Epithelial cell of prostate (primary cell): Measurements from ENCODE around the gene FASN.

Source experiments
- DNase-seq: peaks from one replicate; pipeline ENCODE4 v3.0.0-alpha.2; 2011; ENCODE audit warnings: low read depth, low spot score
- H3K27ac ChIP-seq: fragments of 450-650 bp; 2 replicates; pipeline ENCODE4 v1.5.1; 2017; ENCODE audit warnings: mild to moderate bottlenecking

FASN gene

DNA sequence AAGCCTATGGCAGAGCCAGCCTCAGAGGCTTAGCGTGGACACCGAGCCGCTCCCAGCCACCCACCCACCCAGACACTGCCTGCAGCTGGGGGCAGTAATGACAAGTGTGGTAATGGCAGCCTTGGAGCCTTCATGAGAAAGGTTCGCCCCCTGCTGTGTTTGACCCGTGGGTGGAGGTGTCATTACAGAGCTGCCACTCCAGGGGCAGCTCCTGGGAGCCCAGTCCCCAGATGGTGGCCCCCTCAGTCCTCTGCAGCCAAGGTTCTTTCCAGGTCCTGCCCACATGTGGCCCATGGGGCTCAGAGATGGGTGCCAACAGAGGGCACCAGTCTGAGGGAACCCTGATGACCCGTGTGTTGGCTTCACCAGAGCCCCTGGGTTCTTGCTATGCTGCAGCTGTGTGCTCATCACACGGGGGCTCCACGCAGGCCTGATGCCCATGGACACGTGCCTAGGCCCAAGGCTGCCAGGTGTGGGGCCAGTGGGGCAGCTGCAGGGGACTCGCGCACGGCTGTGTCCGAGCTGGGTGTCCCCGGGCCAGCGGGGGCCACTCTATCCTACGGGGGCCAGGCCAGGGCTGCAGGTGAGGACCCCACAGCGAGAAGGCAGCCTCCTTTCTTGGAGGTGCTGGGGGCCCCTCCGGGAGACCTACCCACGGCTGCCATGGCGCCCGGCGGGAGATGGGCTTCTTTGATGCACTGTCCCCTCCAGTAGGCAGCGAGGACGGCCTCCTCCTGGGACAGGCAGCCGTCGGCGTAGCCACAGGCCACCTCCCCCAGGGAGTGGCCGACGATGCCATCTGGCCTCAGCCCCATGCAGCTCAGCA is 8.1 kb downstream of the FASN start:
- DNase-seq: no peak

DNA sequence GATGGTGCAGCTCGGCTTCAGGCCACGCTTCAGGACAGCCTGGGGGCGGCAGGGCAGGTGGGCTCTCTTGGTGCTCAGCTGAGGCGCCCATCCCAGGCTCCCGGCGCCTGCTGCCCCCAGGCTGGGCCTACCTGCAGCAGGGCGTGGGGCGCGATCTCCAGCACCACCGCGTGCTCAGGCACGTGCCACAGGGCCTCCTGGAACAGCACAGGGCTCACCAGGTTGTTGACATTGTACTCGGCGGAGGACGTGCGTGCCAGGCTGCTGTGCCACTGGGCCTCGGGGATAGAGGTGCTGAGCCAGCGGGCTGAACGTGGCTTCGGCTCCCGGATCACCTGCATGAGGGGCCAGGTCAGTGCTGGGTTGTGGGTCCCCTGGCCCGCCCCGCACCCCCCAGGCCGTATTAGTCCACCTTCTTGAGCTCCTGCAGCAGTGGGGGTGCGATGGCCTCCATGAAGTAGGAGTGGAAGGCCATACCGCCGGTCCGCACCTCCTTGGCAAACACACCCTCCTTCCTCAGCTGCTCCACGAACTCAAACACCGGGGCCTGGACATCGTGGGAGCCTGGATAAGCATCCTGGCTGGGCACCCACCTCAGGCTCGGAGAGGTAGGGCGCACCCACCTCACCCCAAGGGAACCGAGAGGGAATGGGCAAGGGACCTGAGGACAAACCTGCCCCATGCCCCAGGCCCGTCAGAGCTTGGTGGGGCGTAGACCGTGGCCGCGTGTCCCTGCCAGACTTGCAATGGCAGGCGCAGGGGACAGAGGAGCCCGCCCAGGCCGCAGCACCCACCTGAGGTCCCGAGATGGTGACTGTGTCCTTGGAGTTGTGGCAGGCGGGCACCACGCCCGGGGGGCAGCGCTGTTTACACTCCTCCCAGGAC is 9.0 kb downstream of the FASN start:
- DNase-seq: no peak

More for the DNA sequence above, 8.1 kb downstream of the FASN start:
- no peak overlapping the region for H3K27ac ChIP-seq

DNA sequence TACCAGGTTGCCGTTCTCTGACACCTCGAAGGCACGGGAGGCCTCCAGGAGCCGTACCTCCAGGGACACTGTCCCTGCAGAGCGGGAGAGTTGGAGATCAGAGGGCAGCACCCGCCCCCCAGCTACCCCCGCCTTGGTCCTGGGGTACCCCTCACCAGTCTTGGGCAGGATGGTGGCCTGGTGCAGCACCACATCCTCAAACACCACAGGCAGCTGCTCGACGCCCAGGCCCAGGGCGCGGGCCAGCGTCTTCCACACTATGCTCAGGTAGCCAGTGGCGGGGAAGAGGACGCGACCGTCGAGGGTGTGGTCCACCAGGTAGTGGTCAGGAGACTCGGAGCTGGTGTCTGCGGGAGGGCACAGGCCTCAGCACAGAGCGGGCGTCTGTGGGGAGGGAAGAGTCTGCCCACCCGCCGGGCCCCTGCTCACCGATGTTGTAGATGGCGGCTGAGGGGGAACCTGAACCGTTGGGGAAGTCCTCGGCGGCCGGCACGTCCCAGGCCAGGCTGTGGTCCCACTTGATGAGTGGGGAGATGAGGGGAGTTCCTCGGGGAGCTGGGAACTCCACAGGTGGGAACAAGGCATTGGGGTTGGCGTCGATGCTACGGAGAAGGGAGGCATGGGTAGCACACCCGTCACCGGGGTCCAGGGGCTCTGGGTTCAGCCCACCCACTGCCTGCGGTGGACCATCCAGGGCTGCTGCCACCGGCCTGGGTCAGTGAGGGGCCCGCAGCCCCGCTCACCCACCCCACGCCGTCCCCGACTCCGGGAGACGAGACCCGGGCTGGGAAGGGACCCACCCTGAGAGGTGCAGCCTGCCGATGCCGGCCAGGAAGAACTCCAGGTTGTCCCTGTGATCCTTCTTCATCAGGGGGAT is 9.8 kb downstream of the FASN start:
- no peak for DNase-seq

More for the DNA sequence above, 9.0 kb downstream of the FASN start:
- H3K27ac ChIP-seq: no peak overlapping the region

DNA sequence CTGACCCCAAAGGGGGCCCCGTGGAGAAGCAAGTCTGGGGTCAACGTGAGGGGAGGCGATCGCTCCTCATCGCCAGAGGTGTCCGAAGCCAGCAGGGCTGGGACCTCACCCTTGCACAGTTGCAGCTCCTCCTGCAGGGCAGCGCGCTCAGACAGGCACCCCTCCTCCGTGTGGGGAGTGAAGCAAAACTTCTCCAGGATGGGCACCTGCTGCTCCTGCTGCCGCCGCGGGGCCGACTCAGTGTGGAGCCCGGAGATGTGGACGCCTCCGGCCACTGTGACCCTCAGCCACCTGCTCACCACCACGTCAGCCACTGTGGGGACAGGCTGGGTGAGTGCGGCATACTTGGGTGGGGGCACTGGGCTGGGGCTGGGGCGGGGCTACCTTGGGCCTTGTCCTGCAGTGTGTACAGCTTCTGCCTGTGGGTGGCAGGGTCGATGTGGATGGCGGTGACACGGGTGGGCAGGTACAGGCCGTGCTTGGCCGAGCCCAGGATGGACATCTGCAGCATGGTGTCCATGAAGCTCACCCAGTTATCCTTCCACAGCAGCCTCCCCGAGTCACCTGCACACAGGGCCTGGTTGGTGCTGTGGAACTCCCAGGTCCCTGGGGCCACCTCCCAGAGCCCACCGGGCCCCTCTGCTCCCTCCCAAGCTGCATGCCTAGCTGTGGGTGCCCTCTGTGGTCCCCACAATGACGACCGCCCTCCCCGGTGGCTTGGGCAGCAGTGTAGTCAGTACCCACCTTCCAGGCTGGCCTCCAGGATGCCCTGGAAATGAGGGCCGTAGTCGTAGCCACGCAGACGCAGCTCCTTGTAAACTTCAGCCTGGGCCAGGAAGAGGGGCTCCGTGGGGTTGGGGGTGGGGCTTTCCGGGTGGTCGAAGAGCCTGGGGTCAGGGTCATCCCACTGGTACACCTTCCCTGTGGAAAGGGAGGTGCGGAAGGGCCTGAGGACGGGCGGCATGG is 10.8 kb downstream of the FASN start:
- DNase-seq: no peak
- H3K27ac ChIP-seq: no peak overlapping the region

More for the DNA sequence above, 9.8 kb downstream of the FASN start:
- H3K27ac ChIP-seq: no peak overlapping the region

DNA sequence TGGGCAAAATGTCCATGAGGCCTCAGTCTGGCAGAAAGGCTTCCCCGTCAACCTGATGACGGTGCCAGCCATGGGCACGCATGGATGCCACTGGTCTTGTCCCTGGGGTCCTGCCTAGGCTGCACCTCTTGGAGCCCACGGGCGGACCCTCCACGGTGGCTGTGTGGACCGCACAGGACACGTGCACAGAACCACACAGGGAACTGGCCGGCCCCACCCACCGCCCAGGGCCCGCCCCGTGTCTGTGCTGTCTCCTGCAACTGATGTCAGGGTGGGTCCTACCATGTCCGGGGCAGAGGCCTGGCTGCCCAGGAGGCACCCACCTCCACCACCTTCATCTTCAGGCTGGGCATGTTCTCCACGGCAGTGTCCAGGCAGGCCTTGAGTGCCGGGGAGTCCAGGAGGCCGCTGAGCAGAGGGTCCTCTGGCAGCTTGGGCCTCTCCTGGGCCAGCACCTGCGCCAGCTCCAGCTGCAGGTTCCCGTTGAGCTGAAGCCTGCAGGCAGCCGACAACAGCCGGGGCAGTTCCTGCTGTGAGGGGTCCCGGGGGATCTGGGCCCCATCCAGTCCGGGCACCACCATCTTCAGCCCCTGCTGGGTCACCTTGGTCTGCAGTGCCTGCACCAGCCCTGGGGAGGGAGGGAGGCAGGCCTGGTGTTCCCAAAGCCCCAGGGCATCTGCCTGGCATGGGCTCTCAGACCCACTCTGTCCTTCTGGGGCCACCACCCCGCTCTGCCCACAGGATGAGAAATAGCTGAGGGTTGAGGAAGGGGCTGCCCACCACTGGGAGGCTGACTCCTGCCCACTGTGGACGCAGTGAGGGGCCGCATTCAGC is 11.9 kb downstream of the FASN start:
- H3K27ac ChIP-seq: no peak overlapping the region
- no peak for DNase-seq

DNA sequence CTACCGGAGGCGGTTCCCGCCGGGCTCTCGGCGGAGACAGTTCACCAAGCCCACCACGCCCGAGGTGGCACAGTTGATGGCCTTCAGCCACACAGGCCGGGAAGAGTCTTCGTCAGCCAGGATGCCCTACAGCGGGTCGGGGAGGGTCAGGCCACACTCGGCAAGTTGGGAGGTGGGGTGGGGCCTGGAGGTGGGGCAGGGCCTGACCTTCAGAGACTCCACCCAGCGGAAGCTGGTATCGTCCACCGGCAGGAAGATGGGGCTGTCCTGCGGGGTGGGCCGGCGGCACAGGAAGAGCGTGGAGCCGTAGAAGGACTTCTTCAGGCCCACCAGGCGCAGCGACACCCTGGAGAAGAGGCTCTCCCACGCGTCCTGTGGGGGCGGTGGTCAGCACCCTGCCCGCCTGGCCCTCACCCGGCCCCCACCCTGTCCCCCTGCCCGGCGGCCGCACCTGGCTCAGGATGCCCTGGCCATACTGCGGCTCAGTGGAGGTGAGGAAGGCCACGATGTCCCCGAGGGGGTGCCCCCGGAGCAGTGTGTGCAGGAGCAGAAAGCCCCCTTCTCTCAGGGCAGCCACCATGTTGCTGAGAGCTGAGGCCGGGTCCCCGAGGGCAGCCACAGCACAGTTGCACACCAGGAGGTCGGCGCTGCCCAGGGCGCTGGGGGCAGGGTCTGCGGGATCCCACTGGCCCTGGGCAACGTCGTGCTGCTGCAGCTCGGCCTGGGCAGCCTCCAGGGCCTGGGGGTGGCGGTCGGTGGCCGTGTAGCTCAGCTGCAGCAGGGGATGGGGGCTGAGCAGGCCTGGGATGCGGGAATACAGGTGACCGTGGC is 12.8 kb downstream of the FASN start:
- no peak for DNase-seq
- no peak overlapping the region for H3K27ac ChIP-seq

DNA sequence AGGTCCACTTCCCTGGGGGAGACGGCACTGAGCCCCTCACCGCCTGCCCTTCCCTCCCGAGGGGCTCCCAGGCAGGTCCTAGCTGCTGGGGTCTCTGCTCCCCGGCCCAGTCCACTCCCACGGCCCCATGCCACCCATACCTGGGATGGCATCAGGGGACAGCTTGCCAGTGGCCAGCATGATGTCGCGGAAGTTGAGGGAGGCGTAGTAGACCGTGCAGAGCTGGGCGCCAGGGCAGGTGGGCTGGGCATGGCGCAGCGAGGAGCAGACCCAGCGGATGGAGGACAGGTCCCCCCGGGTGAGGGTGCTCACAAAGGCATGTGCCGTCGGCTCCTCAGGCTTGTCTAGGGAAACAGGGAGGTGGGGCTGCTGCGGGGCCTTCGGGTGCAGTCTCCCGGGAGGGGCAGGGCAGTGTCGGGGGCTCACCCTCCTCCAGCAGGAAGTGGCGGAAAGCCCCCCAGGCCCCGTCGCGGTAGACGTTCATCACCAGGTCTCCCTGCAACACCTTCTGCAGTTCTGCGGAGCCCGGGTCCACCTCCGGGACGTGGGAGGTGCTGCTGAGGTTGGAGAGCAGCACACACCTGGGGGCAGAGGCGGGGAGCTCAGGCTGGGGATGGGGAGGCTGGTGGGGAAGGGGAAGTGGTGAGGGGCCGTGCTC is 13.5 kb downstream of the FASN start:
- DNase-seq: no peak
- no peak overlapping the region for H3K27ac ChIP-seq

DNA sequence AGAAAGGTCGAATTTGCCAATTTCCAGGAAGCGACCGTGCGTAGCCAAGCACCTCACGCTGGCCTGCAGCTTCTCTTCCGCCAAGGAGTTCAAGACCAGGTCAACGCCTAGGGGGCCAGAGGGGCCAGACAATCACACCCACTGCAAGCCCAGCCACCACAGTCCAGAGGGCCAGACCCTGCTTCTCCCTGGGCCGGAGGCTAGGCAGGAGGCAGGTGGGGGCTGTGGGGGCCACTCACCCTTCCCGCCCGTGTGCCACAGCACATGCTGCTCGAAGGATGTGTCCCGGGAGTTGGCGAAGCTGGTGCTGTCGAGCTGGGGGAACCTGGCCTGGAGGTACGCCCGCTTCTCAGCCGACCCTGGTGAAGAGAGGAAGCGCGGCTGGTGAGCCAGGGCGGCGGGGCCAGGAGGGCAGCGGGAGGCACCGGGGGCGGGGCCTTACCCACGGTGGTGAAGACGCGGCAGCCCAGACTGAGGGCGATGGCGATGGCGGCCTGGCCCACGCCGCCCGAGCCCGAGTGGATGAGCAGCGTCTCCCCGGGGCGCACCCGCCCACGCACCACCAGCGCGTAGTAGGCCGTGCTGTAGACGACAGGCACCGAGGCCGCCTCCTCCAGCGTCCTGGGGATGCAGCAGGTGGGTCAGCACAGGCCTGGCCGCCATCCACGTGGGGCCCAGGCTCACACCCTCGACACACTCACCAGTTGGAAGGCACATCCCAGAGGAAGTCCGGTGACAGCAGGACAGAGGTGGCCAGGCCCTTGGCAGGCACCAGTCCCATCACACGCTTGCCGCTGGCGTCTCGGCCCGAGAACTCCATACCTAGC is 14.3 kb downstream of the FASN start:
- no peak for DNase-seq
- H3K27ac ChIP-seq: no peak overlapping the region

DNA sequence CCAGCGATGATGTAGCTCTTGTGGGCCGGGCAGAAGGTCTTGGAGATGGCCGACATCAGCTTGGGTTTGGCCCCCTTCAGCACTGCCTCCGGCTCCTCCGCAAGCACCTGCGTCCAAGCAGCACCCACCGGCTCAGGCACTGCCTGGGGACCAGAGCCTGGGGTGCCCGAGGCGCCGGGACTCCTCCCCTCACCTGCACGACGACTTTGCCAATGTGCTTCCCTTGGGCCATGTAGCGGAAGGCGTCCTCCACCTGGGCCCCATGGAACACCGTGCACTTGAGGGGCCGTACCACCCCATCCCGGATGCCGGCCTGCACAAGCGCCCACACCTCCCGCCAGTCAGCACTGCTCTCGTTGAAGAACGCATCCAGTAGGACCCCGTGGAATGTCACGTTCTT is 15.0 kb downstream of the FASN start:
- H3K27ac ChIP-seq: no peak overlapping the region
- DNase-seq: no peak

DNA sequence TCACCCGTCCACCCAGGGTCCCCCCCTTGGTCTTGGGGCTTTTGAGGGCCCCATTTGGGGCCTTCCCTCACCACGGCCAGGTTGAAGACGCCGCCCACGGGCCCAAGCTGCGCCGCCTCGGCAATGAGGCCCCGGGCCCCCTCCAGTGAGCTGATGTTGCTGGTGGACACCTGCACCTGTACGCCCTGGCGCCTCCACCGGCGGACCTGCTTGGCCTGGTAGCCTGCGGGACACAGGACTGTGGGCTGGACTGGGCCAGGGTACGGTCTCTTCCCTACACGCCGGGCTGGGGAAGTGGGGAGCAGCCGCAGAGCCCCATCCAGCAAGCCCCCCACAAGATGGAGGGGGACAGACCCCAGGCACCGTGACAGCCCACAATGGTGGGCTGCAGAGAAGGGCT is 15.6 kb downstream of the FASN start:
- no peak overlapping the region for H3K27ac ChIP-seq

DNA sequence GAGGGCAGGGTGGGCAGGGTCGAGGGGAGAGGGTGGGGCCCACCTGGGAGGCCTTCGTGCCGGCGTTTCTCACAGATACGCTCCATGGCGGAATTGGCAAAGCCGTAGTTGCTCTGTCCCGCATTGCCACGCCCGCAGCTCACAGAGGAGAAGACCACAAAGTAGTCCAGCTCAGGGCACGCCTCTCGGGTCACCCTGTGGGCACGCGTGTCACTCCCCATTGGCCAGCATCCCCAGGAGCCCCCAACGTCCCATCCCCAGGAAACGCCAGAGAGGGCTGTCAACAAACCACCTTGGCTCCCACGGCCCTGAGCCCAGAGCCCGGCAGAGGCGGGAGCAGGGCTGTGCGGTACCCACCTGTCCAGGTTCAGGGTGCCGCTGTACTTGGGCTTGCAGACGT is 16.1 kb downstream of the FASN start:
- DNase-seq: no peak
- no peak overlapping the region for H3K27ac ChIP-seq

More for the DNA sequence above, 15.6 kb downstream of the FASN start:
- DNase-seq: no peak

DNA sequence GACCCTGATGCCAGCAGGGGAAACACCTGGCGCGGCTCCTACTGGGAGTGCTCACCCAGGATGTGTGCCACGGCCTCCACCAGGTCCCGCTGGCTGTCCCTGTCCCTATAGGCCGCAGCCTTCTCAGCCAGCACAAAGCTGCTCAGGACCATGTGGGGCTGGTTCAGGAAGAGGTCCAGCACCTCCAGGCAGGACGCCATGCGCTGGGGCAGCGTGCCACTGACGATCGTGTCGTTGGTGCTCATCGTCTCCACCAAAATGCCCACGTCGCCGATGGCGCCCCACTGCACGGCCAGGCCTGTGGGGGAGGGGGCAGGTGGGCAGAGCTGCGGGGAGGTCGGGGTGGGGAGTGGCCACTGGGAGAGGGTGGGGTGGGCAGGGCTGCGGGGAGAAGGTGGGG is 16.5 kb downstream of the FASN start:
- no peak overlapping the region for H3K27ac ChIP-seq
- DNase-seq: no peak

DNA sequence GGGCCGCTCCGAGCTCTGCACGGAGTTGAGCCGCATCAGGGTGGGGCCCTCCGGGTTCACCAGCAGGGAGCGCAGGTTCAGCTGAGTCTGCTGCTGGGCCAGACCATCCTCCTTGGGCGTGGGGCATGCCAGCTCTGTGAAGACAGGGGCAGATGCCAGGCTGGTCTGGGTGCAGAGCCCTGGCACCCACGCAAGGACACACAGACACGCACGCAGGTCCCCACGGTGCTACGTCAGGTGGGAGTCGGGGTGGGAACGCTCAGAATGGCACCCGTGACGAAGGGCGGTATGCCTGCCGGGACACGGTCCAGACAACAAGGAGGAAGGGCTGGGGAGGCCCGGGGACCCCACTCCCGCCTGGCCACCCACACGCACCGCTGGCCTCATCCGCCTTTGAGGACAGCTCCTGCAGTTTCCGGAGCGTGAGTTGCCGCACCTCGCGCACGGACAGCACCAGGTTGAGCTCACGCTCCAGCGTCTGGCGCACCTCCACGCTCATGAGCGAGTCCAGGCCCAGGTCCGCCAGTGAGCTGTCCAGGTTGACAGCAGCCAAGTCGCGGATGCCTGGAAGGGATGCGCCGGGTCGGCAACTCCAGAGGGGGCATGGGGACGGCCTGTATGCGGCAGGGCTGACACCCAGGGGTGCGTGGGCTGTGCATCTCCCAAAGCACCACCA is 17.1 kb downstream of the FASN start:
- no peak overlapping the region for H3K27ac ChIP-seq
- no peak for DNase-seq

DNA sequence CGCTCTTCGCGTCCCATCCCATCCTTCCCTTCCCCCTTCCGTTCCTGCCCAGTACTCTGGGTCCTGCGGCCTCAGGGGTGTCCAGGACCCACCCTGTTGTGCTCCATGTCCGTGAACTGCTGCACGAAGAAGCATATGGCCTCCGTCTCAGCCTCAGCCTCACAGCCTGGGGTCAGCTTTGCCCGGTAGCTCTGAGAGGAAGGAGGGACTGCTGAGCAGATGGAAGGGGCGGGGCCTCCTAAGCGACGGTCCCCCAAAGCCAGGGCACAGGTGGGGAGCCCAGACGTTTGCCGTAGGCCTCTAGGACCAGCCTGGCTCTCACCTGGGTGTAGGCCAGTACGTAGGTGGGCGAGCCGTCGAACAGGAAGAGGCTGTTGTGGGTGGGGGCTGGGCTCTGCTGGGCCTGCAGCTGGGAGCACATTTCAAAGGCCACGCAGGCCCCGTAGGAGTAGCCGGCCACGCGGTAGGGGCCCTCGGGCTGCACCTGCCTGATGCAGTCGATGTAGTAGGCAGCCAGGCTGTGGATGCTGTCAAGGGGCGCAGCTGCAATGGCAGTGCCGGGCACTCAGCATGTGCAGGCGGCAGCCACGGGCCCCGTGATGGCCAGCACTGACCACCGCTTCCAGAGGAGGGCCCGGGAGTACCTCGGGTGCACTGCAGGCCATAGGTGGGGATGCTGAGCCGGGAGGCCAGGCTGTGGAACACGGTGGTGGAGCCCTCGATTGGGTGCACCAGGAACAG is 17.8 kb downstream of the FASN start:
- no peak overlapping the region for H3K27ac ChIP-seq
- no peak for DNase-seq
